AG04449 (cell line): Measurements from ENCODE around the gene SARNP.
A peak's percentile ranks its signal among the peaks of the same experiment; 100 is the strongest.

Source experiments
- CTCF ChIA-PET: fragments of 350-600 bp; formaldehyde crosslinking; extraction: SDS; loops from one replicate; lab custom pipeline; 2021; ENCODE audit warnings: antibody characterized with exemption; lab: Yijun Ruan, JAX
- POLR2A ChIA-PET: fragments of 400-600, 350-600 bp; formaldehyde crosslinking; extraction: SDS; loops from one replicate; lab custom pipeline; 2020; ENCODE audit warnings: antibody characterized with exemption, inconsistent platforms; lab: Yijun Ruan, JAX
- DNase-seq: peaks from one replicate; pipeline ENCODE4 v3.0.0-alpha.2; 2010; ENCODE audit warnings: low read depth, low spot score
- H3K4me3 ChIP-seq: 2 replicates; pipeline ENCODE4 v1.5.1; 2011; ENCODE audit warnings: low read depth, mild to moderate bottlenecking, control low read depth, low read length
- TF ChIP-seq, protein P1 (sequence below): IDR thresholded peaks from one replicate; pipeline ENCODE4 v1.5.1; 2011; ENCODE audit warnings: mild to moderate bottlenecking, moderate library complexity, low read length, control low read depth, inconsistent platforms; ENCODE audit not compliant: insufficient read depth; ENCODE audit errors: missing control alignments

The SARNP gene

GRCh38 chr12:55818140-55818728 is 710 bp upstream of the SARNP start:
- ChIA-PET POLR2A (interaction anchor here (0.7 to 2.3 kb wide), 15 partner anchors 9 to 286 kb away, joined by 3 to 27 read pairs (median 5); partner anchors contain the start of genes DNAJC14, PA2G4, RAB5B and SUOX), CTCF (interaction anchor here (0.6 to 6.9 kb wide), 12 partner anchors 9 to 1728 kb away, joined by 3 to 69 read pairs (median 8); partner anchors contain the start of genes DGKA, DNAJC14 and RAB5B)
- TF ChIP-seq, protein P1, sequence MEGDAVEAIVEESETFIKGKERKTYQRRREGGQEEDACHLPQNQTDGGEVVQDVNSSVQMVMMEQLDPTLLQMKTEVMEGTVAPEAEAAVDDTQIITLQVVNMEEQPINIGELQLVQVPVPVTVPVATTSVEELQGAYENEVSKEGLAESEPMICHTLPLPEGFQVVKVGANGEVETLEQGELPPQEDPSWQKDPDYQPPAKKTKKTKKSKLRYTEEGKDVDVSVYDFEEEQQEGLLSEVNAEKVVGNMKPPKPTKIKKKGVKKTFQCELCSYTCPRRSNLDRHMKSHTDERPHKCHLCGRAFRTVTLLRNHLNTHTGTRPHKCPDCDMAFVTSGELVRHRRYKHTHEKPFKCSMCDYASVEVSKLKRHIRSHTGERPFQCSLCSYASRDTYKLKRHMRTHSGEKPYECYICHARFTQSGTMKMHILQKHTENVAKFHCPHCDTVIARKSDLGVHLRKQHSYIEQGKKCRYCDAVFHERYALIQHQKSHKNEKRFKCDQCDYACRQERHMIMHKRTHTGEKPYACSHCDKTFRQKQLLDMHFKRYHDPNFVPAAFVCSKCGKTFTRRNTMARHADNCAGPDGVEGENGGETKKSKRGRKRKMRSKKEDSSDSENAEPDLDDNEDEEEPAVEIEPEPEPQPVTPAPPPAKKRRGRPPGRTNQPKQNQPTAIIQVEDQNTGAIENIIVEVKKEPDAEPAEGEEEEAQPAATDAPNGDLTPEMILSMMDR = no peak

GRCh38 chr12:55816881-55817344 is 611 bp downstream of the SARNP start:
- TF ChIP-seq, protein P1 = no peak
- ChIA-PET CTCF (interaction anchor here (0.8 to 6.9 kb wide), 12 partner anchors 10 to 160 kb away, joined by 3 to 69 read pairs (median 8); partner anchors contain the start of genes DGKA and RAB5B), POLR2A (interaction anchor here (0.9 to 2.3 kb wide), 7 partner anchors 10 to 180 kb away, joined by 3 to 27 read pairs (median 6); partner anchors contain the start of genes DNAJC14 and SUOX)
- H3K4me3 ChIP-seq = peak overlapping the region; percentile 89
- DNase-seq = no peak

More at GRCh38 chr12:55818140-55818728, 710 bp upstream of the SARNP start:
- DNase-seq = no peak
- peak overlapping the region; percentile 92 for H3K4me3 ChIP-seq

DNA sequence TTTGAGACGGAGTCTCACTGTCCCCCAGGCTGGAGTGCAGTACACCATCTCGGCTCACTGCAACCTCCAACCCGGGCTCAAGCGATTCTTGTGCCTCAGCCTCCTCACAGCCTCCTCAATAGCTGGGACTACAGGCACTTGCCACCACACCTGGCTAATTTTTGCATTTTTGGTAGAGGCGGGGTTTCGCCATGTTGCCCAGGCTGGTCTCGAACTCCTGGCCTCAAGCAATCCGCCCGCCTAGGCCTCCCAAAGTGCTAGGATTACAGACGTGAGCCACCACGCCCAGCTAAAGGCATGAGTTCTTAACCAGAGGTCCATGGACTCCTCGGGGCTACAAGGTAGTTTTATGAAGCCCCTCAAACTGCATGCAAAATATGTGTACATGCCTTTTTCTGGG is 2.1 kb downstream of the SARNP start:
- TF ChIP-seq, protein P1 = no peak
- H3K4me3 ChIP-seq = no peak overlapping the region
- POLR2A ChIA-PET = interaction anchor here (0.6 kb wide), 1 partner anchor 11 kb away, joined by 4 read pairs; no protein-coding TSS in a partner anchor
- no peak for DNase-seq
- CTCF ChIA-PET = interaction anchor here (2.0 to 6.9 kb wide), 4 partner anchors 11 to 124 kb away, joined by 5 to 69 read pairs (median 34); partner anchors contain the start of gene DGKA

- TF ChIP-seq, protein P1 = no peak
- no peak for DNase-seq
- POLR2A ChIA-PET = no interaction called here
- CTCF ChIA-PET = interaction anchor here (3.6 to 3.7 kb wide), 2 partner anchors 18 to 76 kb away, joined by 16 to 17 read pairs; no protein-coding TSS in a partner anchor
- H3K4me3 ChIP-seq = no peak overlapping the region
Observed at GRCh38 chr12:55814257-55814656, 3.3 kb downstream of the SARNP start.

DNA sequence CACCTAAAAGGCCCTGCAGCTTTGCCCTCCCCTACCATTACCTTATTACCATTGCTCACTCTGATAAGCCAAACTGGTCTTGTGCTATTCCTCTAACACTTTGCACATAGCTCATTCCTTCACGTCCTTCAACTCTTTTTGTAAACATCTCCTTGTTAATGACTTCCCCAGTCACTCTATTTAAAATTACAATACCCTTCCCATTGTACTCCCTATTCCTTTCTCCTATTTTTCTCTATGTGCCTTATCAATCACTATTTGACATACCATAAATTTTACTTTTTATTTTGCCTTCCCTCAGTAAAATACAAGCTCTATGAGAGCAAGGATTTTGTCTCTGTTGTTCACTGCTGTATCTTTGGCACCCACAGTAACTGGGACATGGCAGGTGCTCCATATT is 5.4 kb downstream of the SARNP start:
- POLR2A ChIA-PET = no interaction called here

More for the DNA sequence above, 5.4 kb downstream of the SARNP start:
- no peak for DNase-seq
- H3K4me3 ChIP-seq = no peak overlapping the region
- TF ChIP-seq, protein P1 = no peak
- CTCF ChIA-PET = interaction anchor here (0.7 to 3.7 kb wide), 11 partner anchors 8 to 184 kb away, joined by 3 to 17 read pairs (median 4); no protein-coding TSS in a partner anchor
